Gastroesophageal sphincter (tissue), 4 donors: Measurements from ENCODE around the gene METRN. TPM values are rescaled to one million over a fixed set of nuclear protein-coding genes. Genes with fewer than 3 reads are reported as not detected.

Experiments
- ATAC-seq: fragments of 150-250 bp; one replicate; pipeline ENCODE4 v1.9.1; 2016; ENCODE audit warnings: mild to moderate bottlenecking, moderate library complexity
- H3K27ac ChIP-seq, 4 donors: fragments of 200-600 bp; sonication (generic) in 3 of 4; 1 replicate in 3 of 4; 2 replicates in 1 of 4; pipeline ENCODE4 v1.5.1; 2016 to 2019
- H3K27me3 ChIP-seq: fragments of 200-600 bp; sonication (generic); one replicate; pipeline ENCODE4 v1.5.1; 2019
- H3K36me3 ChIP-seq, 2 donors: fragments of 200-600 bp; sonication (generic); one replicate each; pipeline ENCODE4 v1.5.1; 2019; ENCODE audit warnings: control low read depth in 1 of 2
- H3K4me1 ChIP-seq, 3 donors: fragments of 200-600 bp; sonication (generic); 1 replicate in 2 of 3; 2 replicates in 1 of 3; pipeline ENCODE4 v1.5.1; 2016 to 2019; ENCODE audit warnings: control low read depth in 2 of 3
- H3K4me3 ChIP-seq, 2 donors: fragments of 200-600 bp; sonication (generic); one replicate each; pipeline ENCODE4 v1.5.1; 2019; ENCODE audit warnings: mild to moderate bottlenecking in 1 of 2, moderate library complexity in 1 of 2
- H3K9me3 ChIP-seq, 3 donors: fragments of 200-600 bp; sonication (generic); one replicate each; pipeline ENCODE4 v1.5.1; 2017 to 2019; ENCODE audit warnings: control low read depth in 2 of 3
- EP300 ChIP-seq: sonication (generic); formaldehyde crosslinking; IDR thresholded peaks from one replicate; pipeline ENCODE4 v1.6.1; 2017; ENCODE audit warnings: antibody characterized with exemption, mild to moderate bottlenecking
- POLR2A ChIP-seq, 2 donors: fragments of 450-650 bp; IDR thresholded peaks; one replicate each; pipeline ENCODE4 v1.6.1; 2017; ENCODE audit warnings: antibody characterized with exemption in 2 of 2, mild to moderate bottlenecking in 2 of 2, moderate library complexity in 1 of 2
- POLR2AphosphoS5 ChIP-seq: sonication (generic); formaldehyde crosslinking; IDR thresholded peaks from one replicate; pipeline ENCODE4 v1.6.1; 2017; ENCODE audit warnings: antibody characterized with exemption
- WGBS, 2 donors: methylation state at CpG; one replicate each; pipeline ENCODE4 v1.1.5; 2018; ENCODE audit warnings: low coverage in 1 of 2; 5-methylcytosine and 5-hydroxymethylcytosine counted together
- total RNA-seq, 4 donors: library from RNA; depleted of rRNA; stranded (reverse); fragments of >200 nt; gene quantifications; one replicate each; pipeline ENCODE4 v1.1.0, GENCODE V29; 2016
- TF ChIP-seq, protein P1 (sequence below), 4 experiments: fragments of 200-600 bp in 2 of 4; fragments of 450-650 bp in 2 of 4; sonication (generic) in 1 of 4; IDR thresholded peaks; one replicate each; pipeline ENCODE4 v1.5.1; 2017 to 2019; ENCODE audit warnings: antibody characterized with exemption in 4 of 4, mild to moderate bottlenecking in 2 of 4, moderate library complexity in 2 of 4

METRN gene
- total RNA-seq, 4 donors from 2014 or later: 22.6 to 77.7 (median 63.8) TPM

DNA sequence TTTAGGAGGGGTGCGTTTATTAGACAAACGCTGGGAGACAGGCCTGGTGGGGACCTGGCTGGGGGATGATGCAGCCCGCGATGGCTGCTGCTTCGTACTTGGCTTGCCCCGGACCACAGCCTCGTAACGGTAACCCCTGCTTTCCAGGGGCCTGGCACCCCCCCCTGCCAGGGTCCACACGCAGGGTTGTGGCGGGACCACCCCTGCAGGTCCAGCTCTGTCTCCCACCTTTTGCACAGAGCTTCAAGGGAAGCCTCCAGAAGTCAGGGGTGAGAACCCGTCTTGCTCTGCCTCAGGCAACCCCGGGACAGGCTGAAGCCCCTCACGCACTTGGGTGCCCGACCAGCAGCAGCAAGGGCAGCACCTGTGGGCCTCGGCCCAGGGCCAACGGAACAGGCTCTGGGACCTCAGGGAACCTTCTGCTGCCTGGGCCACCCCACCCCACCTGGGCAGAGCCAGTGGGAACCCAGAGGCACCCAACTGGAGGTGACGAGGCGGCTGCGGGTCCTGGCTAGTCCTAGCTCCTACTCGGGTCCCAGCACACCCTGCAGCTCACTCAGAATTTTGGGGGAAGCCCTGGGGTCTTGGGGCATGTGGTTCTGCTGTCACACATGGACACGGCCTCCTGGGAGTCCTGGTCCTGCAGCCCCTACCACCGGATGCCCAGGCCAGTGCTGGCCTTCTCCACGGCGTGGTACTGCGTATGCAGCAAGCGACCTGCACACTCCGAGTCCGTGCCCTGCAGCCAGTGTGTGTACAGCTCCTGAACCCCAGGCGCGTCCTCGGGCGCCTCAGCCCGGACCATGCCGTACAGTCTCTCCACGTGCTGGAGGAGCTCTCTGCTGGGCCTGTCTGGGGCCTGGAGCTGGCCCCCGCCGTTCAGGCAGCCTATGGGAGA lies 15.1 kb downstream of the METRN start:
- peaks cover 45% of the 10 kb centered on the region for H3K27me3 ChIP-seq
- H3K9me3 ChIP-seq: no peaks in the 10 kb centered on the region
- no peak overlapping the region for H3K27ac ChIP-seq
- no peak overlapping the region for H3K4me3 ChIP-seq
- TF ChIP-seq POLR2AphosphoS5 (no peak), POLR2A (IDR thresholded peaks at IDR 0.05) (no peak), EP300 (no peak)
- TF ChIP-seq, protein P1, sequence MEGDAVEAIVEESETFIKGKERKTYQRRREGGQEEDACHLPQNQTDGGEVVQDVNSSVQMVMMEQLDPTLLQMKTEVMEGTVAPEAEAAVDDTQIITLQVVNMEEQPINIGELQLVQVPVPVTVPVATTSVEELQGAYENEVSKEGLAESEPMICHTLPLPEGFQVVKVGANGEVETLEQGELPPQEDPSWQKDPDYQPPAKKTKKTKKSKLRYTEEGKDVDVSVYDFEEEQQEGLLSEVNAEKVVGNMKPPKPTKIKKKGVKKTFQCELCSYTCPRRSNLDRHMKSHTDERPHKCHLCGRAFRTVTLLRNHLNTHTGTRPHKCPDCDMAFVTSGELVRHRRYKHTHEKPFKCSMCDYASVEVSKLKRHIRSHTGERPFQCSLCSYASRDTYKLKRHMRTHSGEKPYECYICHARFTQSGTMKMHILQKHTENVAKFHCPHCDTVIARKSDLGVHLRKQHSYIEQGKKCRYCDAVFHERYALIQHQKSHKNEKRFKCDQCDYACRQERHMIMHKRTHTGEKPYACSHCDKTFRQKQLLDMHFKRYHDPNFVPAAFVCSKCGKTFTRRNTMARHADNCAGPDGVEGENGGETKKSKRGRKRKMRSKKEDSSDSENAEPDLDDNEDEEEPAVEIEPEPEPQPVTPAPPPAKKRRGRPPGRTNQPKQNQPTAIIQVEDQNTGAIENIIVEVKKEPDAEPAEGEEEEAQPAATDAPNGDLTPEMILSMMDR (IDR thresholded peaks at IDR 0.05): no peak
- ATAC-seq: no peak
- H3K36me3 ChIP-seq: peaks cover 0 to 57% of the 10 kb centered on the region in 2 donors
- WGBS, 2 donors: no CpG with 5 or more reads among the region's 37 CpGs
- H3K4me1 ChIP-seq: peaks cover 0 to 35% (median 18%) of the 10 kb centered on the region in 3 donors

DNA sequence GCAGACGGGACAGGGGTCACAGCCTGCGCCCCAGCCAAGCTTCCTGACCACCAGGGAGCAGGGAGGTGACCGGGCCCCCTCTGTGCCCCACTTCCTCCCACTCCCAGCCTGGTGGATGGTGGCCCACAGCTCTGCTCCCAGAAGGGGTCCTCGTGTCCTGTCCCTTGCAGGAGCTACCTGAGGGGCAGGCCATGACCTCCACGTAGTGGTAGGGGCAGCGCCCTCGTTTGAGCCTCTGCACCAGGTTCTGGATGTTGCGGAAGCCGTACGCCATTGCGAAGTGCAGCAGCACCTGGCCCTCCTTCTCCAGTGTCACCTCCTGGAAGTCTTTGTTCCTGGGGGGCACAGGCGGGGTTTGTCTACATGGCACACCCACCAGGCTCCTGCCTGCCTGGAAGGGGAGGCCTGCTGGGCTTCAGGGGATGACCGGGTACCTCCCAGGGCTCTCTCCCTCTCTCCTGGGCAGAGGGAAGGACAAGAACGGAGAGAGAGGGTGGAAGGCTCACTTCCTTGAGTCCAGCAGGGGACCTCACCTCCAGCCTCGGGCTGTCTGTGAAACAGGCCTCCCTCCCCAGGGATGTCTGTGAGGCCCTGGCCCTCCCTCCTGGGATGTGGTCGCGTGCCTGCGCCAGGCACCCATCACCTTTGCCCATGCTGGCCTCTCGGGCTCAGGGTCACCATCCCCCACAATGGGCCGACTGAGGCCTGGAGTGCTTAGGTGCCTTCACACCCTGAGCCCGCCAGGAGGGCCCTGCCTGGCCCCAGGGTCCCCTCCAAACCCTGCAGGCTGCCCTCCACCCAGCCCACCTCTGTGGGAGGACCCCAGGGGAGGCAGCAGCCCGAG lies 16.0 kb downstream of the METRN start:
- Histone ChIP-seq H3K27ac (no peak overlapping the region), H3K4me3 (no peak overlapping the region), H3K36me3 (peaks cover 0 to 65% of the 10 kb centered on the region in 2 donors), H3K9me3 (no peaks in the 10 kb centered on the region), H3K4me1 (peaks cover 0 to 33% (median 18%) of the 10 kb centered on the region in 3 donors), H3K27me3 (peaks cover 36% of the 10 kb centered on the region)
- no peak for TF ChIP-seq EP300
- no peak for TF ChIP-seq POLR2AphosphoS5
- TF ChIP-seq, protein P1 (IDR thresholded peaks at IDR 0.05): no peak
- TF ChIP-seq POLR2A (IDR thresholded peaks at IDR 0.05): no peak
- ATAC-seq: no peak
- WGBS, 2 donors: 90% methylated on average over 2 of the region's 22 CpGs; no CpG with 5 or more reads in 1 of the 2 donors

DNA sequence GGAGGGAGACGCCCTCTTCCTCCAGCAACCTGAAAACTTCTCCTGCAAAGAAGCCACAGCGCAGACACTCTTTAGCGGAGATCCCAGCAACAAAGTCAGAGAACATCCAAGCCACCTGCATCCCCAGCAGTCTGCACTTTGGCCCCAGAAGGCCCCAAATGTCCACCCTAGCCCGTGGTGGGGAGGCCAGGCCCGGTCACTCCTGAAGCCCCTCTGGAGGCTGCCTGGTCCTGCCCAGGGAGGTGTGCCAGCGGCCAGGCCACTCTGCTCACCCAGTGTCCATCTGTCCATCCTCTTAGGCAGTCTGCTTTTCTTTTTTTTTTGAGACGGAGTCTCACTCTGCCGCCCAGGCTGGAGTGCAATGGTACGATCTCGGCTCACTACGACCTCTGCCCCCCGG lies 17.4 kb downstream of the METRN start:
- H3K36me3 ChIP-seq: peaks cover 0 to 80% of the 10 kb centered on the region in 2 donors
- WGBS, 2 donors: 83 to 98% methylated on average over 1 to 5 of the region's 12 CpGs
- no peak for TF ChIP-seq POLR2A (IDR thresholded peaks at IDR 0.05)
- no peak for TF ChIP-seq EP300
- TF ChIP-seq POLR2AphosphoS5: no peak
- TF ChIP-seq, protein P1 (IDR thresholded peaks at IDR 0.05): no peak
- peaks cover 0 to 19% (median 15%) of the 10 kb centered on the region in 3 donors for H3K4me1 ChIP-seq
- H3K27ac ChIP-seq: no peak overlapping the region
- no peaks in the 10 kb centered on the region for H3K9me3 ChIP-seq
- no peak for ATAC-seq
- H3K4me3 ChIP-seq: no peak overlapping the region
- H3K27me3 ChIP-seq: peaks cover 22% of the 10 kb centered on the region

DNA sequence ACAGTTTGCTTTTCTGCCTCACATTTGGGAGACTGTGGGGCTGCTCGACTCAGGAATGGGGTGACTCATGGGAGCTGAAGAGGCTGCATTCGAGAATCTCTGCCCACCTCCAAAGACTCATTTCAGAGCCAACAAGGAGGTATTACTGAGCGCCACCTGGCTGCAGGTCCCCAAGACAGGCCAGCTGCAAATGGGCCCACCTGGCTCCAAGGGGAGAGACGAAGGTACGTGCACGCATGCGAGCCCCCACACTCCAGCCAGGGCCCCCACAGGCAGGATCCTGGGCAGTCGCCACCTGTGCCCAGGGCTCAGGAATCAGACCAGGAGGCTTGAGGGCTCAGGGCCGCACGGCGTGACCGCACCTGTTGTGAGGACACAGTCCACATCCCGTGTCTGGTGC lies 18.0 kb downstream of the METRN start:
- H3K9me3 ChIP-seq: no peaks in the 10 kb centered on the region
- no peak for TF ChIP-seq POLR2A (IDR thresholded peaks at IDR 0.05)
- peaks cover 16% of the 10 kb centered on the region for H3K27me3 ChIP-seq
- no peak overlapping the region for H3K27ac ChIP-seq
- no peak overlapping the region for H3K4me3 ChIP-seq
- WGBS, 2 donors: no CpG with 5 or more reads among the region's 13 CpGs
- H3K4me1 ChIP-seq: peaks cover 0 to 12% (median 9%) of the 10 kb centered on the region in 3 donors
- peaks cover 0 to 86% of the 10 kb centered on the region in 2 donors for H3K36me3 ChIP-seq
- ATAC-seq: no peak
